Tibial artery (tissue), 4 donors: ENCODE measurements around the gene FKBP11.
A peak's percentile ranks its signal among the peaks of the same experiment; 100 is the strongest.

Experiments used
- DNase-seq, 2 donors: peaks; one replicate each; pipeline ENCODE4 v3.0.0-alpha.2; 2019
- H3K27ac ChIP-seq, 2 donors: fragments of 200-600 bp; sonication (generic) in 1 of 2; 1 replicate in 1 of 2; 2 replicates in 1 of 2; pipeline ENCODE4 v1.5.1; 2018 to 2019; ENCODE audit warnings: mild to moderate bottlenecking in 1 of 2
- H3K27me3 ChIP-seq, 2 donors: fragments of 200-600 bp; sonication (generic) in 1 of 2; one replicate each; pipeline versions ENCODE4 v1.5.1 to v1.6.0; 2016 to 2019
- H3K36me3 ChIP-seq, 3 donors: fragments of 200-600 bp; sonication (generic) in 2 of 3; one replicate each; pipeline ENCODE4 v1.5.1; 2016 to 2019; ENCODE audit warnings: mild to moderate bottlenecking in 2 of 3
- H3K4me1 ChIP-seq, 4 donors: fragments of 200-600 bp; sonication (generic) in 2 of 4; 1 replicate in 3 of 4; 2 replicates in 1 of 4; pipeline ENCODE4 v1.5.1; 2016 to 2019
- H3K4me3 ChIP-seq, 2 donors: fragments of 200-600 bp; sonication (generic) in 1 of 2; 1 replicate in 1 of 2; 2 replicates in 1 of 2; pipeline ENCODE4 v1.5.1; 2018 to 2019; ENCODE audit warnings: mild to moderate bottlenecking in 2 of 2
- H3K9me3 ChIP-seq, 3 donors: fragments of 200-600 bp; sonication (generic) in 1 of 3; one replicate each; pipeline ENCODE4 v1.5.1; 2016 to 2019
- intact Hi-C: fragments of 100-400 bp; cut with DNase I; formaldehyde crosslinking; loops from one replicate; pipeline ENCODE4 v1.15.0; 2023; ENCODE audit warnings: low total_unique reads
- TF ChIP-seq, protein P1 (sequence below), 2 experiments: fragments of 200-600 bp in 1 of 2; fragments of 450-650 bp in 1 of 2; IDR thresholded peaks; one replicate each; pipeline ENCODE4 v1.5.1; 2017 to 2019; ENCODE audit warnings: antibody characterized with exemption in 2 of 2, mild to moderate bottlenecking in 1 of 2, moderate library complexity in 1 of 2

Gene FKBP11

DNA sequence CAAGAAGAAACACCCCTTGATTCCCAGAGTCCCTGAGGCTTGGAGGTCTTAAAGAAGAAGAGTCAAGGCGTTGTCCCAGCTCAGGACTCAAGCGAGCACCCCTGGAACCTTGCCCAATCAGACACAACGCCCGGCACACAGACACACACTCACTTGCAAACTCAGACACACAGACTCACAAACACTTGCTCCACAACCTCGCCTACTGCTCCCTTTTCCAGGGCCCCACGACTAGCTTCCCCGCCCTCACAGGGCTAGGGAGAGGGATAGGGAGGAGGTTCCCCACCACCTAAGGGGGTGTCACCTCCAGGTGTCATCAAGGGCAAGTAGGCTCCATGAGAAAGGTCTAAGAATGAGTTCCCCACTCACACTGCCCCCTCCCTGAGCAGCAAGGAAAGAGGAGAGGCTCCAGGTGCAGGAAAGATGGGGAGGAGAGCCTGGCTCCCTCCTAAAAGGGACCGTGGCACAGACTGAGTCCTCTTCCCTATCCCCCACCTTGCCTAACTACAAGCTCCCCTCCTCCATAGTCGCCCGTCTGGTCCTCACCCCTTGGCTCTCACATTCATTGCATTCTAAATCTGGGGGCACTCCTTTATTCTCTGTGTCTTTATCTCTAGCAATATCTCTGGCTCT is 45.5 kb upstream of the FKBP11 start:
- peaks cover 4 to 74% of the 10 kb centered on the region in 2 donors for H3K27me3 ChIP-seq

DNA sequence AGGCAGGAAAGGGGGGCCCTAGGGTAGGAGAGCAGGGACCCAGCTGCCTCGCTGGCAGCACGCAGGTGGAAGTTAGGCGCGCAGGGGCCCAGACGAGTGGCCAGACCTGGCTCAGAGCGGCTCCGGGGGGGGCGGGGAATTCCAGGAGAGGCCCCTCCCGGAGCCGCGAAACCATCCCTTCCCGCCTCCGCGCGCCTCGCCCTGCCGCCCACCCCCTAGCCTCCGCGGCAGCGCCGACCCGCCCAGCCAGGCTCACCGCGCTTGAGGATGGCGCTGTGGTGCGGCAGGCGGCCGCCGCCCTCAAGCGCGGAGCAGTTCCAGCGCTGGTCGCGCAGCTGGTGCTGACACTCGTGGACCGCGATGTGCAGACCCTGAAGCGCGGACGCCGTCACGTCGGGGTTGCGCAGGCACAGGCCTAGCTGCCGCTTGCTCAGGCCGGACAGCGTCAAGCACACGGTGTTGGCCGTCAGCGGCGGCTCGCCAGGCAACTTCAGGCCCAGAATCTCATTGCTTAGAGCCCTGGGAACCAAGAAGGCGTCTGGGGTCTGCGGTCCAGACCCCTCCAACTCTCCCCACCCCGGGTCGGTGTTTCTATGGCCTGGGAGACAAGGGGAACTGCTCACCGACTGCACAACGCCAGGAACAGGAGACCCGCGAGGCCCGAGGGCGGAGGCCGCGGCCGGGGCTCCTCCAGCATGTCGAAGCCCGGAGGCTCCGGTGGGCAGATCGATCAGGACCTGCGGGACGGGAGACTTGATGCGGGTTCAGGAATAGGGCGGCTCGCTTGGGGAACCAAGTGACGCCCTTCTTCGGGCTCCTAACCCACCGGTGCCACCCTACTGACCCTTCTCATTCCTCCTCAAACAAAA is 44.8 kb upstream of the FKBP11 start:
- DNase-seq = no peak
- TF ChIP-seq, protein P1, sequence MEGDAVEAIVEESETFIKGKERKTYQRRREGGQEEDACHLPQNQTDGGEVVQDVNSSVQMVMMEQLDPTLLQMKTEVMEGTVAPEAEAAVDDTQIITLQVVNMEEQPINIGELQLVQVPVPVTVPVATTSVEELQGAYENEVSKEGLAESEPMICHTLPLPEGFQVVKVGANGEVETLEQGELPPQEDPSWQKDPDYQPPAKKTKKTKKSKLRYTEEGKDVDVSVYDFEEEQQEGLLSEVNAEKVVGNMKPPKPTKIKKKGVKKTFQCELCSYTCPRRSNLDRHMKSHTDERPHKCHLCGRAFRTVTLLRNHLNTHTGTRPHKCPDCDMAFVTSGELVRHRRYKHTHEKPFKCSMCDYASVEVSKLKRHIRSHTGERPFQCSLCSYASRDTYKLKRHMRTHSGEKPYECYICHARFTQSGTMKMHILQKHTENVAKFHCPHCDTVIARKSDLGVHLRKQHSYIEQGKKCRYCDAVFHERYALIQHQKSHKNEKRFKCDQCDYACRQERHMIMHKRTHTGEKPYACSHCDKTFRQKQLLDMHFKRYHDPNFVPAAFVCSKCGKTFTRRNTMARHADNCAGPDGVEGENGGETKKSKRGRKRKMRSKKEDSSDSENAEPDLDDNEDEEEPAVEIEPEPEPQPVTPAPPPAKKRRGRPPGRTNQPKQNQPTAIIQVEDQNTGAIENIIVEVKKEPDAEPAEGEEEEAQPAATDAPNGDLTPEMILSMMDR (IDR thresholded peaks at IDR 0.05) = no peak
- H3K4me3 ChIP-seq = peak overlapping the region in 1 of 2 donors; percentile 0
- no peaks in the 10 kb centered on the region for H3K36me3 ChIP-seq
- H3K4me1 ChIP-seq = peaks cover 0 to 38% (median 32%) of the 10 kb centered on the region in 4 donors
- intact Hi-C loops = no loop called here
- no peaks in the 10 kb centered on the region for H3K9me3 ChIP-seq
- H3K27ac ChIP-seq = no peak overlapping the region
- H3K27me3 ChIP-seq = peaks cover 4 to 68% of the 10 kb centered on the region in 2 donors

More for the DNA sequence above, 45.5 kb upstream of the FKBP11 start:
- H3K36me3 ChIP-seq = no peaks in the 10 kb centered on the region
- DNase-seq = no peak
- no peak overlapping the region for H3K27ac ChIP-seq
- TF ChIP-seq, protein P1 (IDR thresholded peaks at IDR 0.05) = no peak
- H3K4me3 ChIP-seq = peak overlapping the region in 1 of 2 donors; percentile 34
- H3K9me3 ChIP-seq = no peaks in the 10 kb centered on the region
- H3K4me1 ChIP-seq = peaks cover 0 to 38% (median 32%) of the 10 kb centered on the region in 4 donors
- intact Hi-C loops = no loop called here

DNA sequence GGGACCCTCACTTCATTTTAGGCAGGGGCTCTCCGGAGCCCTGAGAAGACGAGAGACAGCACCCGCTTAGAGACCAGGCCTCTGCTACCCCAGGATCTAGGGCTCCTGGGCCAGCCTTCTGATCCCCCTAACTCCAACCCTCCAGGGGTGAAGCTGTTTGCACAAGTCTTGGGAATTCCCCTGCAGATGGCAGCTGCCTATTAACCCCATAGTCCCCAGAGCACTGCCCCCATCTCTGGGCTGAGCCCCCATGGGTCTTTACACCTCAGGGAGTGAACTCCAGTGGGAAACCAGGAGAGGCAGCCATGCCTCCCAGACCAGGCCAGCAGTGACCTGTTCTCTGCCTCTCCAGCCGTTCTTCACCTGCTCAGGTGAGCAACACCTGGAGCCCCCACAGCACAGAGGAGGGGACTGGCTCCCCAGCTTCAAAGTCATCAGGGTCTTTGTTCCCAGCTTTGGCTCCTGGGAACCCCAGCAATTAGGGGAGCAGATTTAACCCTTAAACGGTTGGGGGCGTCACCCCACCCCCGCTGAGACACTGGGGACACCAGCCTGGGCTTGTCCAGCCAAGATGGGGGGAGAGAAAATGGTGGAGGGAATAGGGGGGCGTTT is 44.0 kb upstream of the FKBP11 start:
- no peak overlapping the region for H3K27ac ChIP-seq
- peaks cover 0 to 38% (median 32%) of the 10 kb centered on the region in 4 donors for H3K4me1 ChIP-seq
- H3K27me3 ChIP-seq = peaks cover 4 to 60% of the 10 kb centered on the region in 2 donors
- TF ChIP-seq, protein P1 (IDR thresholded peaks at IDR 0.05) = no peak
- no peaks in the 10 kb centered on the region for H3K9me3 ChIP-seq
- H3K36me3 ChIP-seq = no peaks in the 10 kb centered on the region
- H3K4me3 ChIP-seq = no peak overlapping the region
- intact Hi-C loops = no loop called here
- DNase-seq = no peak

DNA sequence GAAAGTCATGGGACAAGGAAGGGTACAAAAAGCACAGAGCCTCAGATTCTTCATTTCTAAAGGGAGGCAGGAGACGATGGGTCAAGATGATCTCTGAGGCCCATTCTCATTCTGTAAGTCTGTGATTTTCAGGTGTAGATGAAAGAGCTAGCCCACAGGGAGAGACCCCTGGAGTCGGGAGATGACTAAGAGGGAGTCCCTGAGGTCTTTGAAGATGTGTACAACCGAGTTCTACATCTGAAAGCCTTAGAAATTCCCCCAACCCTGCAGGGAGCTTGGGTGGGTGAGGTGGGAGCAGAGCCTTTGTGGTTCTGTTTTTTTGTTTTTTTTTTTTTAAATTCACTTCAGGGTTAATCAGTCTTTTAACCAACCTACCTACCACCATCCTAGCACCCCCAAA is 43.2 kb upstream of the FKBP11 start:
- H3K36me3 ChIP-seq = no peaks in the 10 kb centered on the region

DNA sequence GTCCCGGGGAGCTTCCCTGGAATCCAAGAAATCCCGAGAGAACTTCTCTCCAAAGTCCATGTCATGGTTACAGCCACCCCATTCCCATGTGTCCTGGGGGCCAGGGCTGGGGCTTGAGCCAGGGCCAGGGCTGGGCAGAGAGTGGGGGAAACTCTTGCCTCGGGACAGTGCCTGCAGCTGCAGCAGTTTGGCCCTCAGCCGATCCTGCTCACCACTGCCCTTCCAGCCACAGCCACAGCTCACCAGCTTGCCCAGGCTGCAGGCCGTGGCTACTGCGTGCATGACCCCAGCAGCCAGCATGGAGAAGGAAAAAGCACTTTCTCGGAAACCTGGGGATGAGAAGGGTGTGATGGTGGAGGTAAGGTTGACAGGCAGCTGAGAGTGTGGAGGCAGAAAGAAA is 42.7 kb upstream of the FKBP11 start:
- no peak overlapping the region for H3K27ac ChIP-seq
- intact Hi-C loops = no loop called here
- H3K27me3 ChIP-seq = peaks cover 0 to 47% of the 10 kb centered on the region in 2 donors
- H3K9me3 ChIP-seq = no peaks in the 10 kb centered on the region
- peaks cover 0 to 31% (median 24%) of the 10 kb centered on the region in 4 donors for H3K4me1 ChIP-seq
- no peaks in the 10 kb centered on the region for H3K36me3 ChIP-seq
- no peak overlapping the region for H3K4me3 ChIP-seq
- TF ChIP-seq, protein P1 (IDR thresholded peaks at IDR 0.05) = no peak
- no peak for DNase-seq

More for the DNA sequence above, 43.2 kb upstream of the FKBP11 start:
- intact Hi-C loops = no loop called here
- H3K4me1 ChIP-seq = peaks cover 0 to 34% (median 26%) of the 10 kb centered on the region in 4 donors
- H3K4me3 ChIP-seq = no peak overlapping the region
- H3K9me3 ChIP-seq = no peaks in the 10 kb centered on the region
- DNase-seq = no peak
- H3K27ac ChIP-seq = no peak overlapping the region
- peaks cover 0 to 52% of the 10 kb centered on the region in 2 donors for H3K27me3 ChIP-seq
- TF ChIP-seq, protein P1 (IDR thresholded peaks at IDR 0.05) = no peak
